Keratinocyte (primary cell): ENCODE data around the gene ATP5MC2. TPM values are rescaled to one million over a fixed set of nuclear protein-coding genes. Genes with fewer than 3 reads are reported as not detected.

Experiments
- DNase-seq: peaks from one replicate; pipeline ENCODE4 v3.0.0-alpha.2; 2011; ENCODE audit warnings: low read depth, missing footprints, low spot score
- FAIRE-seq: peaks from 2 replicates; lab custom pipeline; 2011; peaks lifted over from hg19 to GRCh38; lab: Jason Lieb, UNC
- H2AFZ ChIP-seq: 2 replicates; pipeline ENCODE4 v1.6.0; 2012; ENCODE audit warnings: low read length, control low read depth, inconsistent platforms; ENCODE audit not compliant: control insufficient read depth
- H3K27ac ChIP-seq: 2 replicates; pipeline ENCODE4 v1.5.1; 2011; ENCODE audit warnings: low read length; ENCODE audit not compliant: control insufficient read depth, insufficient read depth
- H3K27me3 ChIP-seq: 3 replicates; pipeline ENCODE4 v1.6.0; 2011; ENCODE audit warnings: low read length; ENCODE audit not compliant: control insufficient read depth, insufficient read depth; ENCODE audit errors: extremely low read depth
- H3K36me3 ChIP-seq, 2 experiments: 2 replicates in 1 of 2; 3 replicates in 1 of 2; pipeline ENCODE4 v1.5.1; 2011; ENCODE audit warnings: low read length in 2 of 2, mild to moderate bottlenecking in 1 of 2; ENCODE audit not compliant: control insufficient read depth in 2 of 2, insufficient read depth in 2 of 2; ENCODE audit errors: extremely low read depth in 1 of 2
- H3K4me1 ChIP-seq: 3 replicates; pipeline ENCODE4 v1.5.1; 2011; ENCODE audit warnings: low read length; ENCODE audit not compliant: control insufficient read depth, insufficient read depth; ENCODE audit errors: extremely low read depth
- H3K4me2 ChIP-seq: 3 replicates; pipeline ENCODE4 v1.6.0; 2011; ENCODE audit warnings: low read depth, low read length; ENCODE audit not compliant: control insufficient read depth, insufficient read depth; ENCODE audit errors: extremely low read depth
- H3K4me3 ChIP-seq, 3 experiments: fragments of 200-600 bp in 1 of 3; sonication (generic) in 1 of 3; 2 replicates in 2 of 3; 3 replicates in 1 of 3; pipeline ENCODE4 v1.5.1; 2011 to 2016; ENCODE audit warnings: low read length in 3 of 3, mild to moderate bottlenecking in 3 of 3, control low read depth in 2 of 3, inconsistent platforms in 1 of 3, low read depth in 1 of 3, mixed read lengths in 1 of 3, mixed run types in 1 of 3, moderate library complexity in 1 of 3; ENCODE audit not compliant: control insufficient read depth in 2 of 3, insufficient read depth in 2 of 3; ENCODE audit errors: extremely low read depth in 1 of 3
- H3K79me2 ChIP-seq: 2 replicates; pipeline ENCODE4 v1.6.0; 2012; ENCODE audit warnings: low read length; ENCODE audit not compliant: control insufficient read depth, insufficient read depth
- H3K9ac ChIP-seq: 3 replicates; pipeline ENCODE4 v1.6.0; 2011; ENCODE audit warnings: low read length; ENCODE audit not compliant: control insufficient read depth, insufficient read depth; ENCODE audit errors: extremely low read depth
- H3K9me1 ChIP-seq: 3 replicates; pipeline ENCODE4 v1.6.0; 2011; ENCODE audit warnings: low read length; ENCODE audit not compliant: control insufficient read depth, insufficient read depth; ENCODE audit errors: extremely low read depth
- H3K9me3 ChIP-seq: 2 replicates; pipeline ENCODE4 v1.5.1; 2012; ENCODE audit warnings: low read depth, low read length; ENCODE audit not compliant: control insufficient read depth
- H4K20me1 ChIP-seq: 3 replicates; pipeline ENCODE4 v1.6.0; 2011; ENCODE audit warnings: low read length; ENCODE audit not compliant: control insufficient read depth, insufficient read depth; ENCODE audit errors: extremely low read depth
- EZH2 ChIP-seq: IDR thresholded peaks from one replicate; pipeline ENCODE4 v1.6.1; 2012; ENCODE audit warnings: inconsistent platforms, mild to moderate bottlenecking, low read length, moderate library complexity
- dilution Hi-C: fragments of 300-500 bp; cut with MboI; formaldehyde crosslinking; loops from one replicate; pipeline ENCODE4 v1.7.0; 2020; ENCODE audit warnings: low sequenced_read_pairs; ENCODE audit not compliant: extremely low pct_ligation_motif_present
- polyA plus RNA-seq, 5 experiments: library from polyadenylated mRNA; depleted of rRNA in 3 of 5; stranded (reverse) in 3 of 5; stranded (forward) in 1 of 5; unstranded in 1 of 5; fragments of >200 nt; gene quantifications; 1 replicate in 1 of 5; 2 replicates in 3 of 5; 3 replicates in 1 of 5; pipeline versions ENCODE4 v1.2.1 to v1.2.3, GENCODE V29; 2011 to 2012; ENCODE audit warnings: missing spikeins in 2 of 5, low read depth in 1 of 5, low replicate concordance in 1 of 5
- TF ChIP-seq, protein P1 (sequence below), 3 experiments: IDR thresholded peaks in 1 of 3; conservative IDR thresholded peaks in 1 of 3; optimal IDR thresholded peaks in 1 of 3; 2 replicates in 2 of 3; 3 replicates in 1 of 3; pipeline versions ENCODE3 to v1.5.1; 2011; ENCODE audit warnings: low read length in 3 of 3, mild to moderate bottlenecking in 3 of 3, moderate library complexity in 2 of 3, control low read depth in 1 of 3, inconsistent platforms in 1 of 3; ENCODE audit not compliant: insufficient read depth in 2 of 3; ENCODE audit errors: extremely low read depth in 1 of 3

Gene ATP5MC2
- polyA plus RNA-seq, 1 donor (not counting 4 experiments of a cell fraction or from before 2014, with no cell fraction given) = 138 TPM

DNA sequence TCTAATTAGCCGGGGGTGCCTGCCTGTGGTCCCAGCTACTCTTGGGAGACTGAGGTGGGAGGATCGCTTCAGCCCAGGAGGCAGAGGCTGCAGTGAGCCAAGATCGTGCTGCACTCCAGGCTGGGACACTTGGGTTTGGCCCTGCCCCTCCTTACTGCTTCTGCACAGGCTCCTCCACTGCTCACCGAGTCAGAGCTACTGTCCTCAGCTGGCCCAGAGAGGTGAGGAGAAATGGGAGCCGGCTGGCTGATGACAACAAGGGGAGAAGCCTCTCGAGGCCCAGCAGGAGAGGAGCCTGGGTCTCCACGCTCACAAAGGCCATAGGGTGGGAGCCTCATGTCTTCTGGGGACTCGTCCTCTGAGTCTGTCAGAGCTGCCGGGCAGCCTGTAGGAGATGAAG lies 37.6 kb upstream of the ATP5MC2 start:
- no peaks in the 10 kb centered on the region for H3K79me2 ChIP-seq
- dilution Hi-C loops = no loop called here
- FAIRE-seq (no peak), DNase-seq (no peak)
- H3K36me3 ChIP-seq = peaks cover 6 to 24% of the 10 kb centered on the region in 2 experiments
- no peak overlapping the region for H3K27ac ChIP-seq
- no peak overlapping the region for H3K4me3 ChIP-seq
- H3K9ac ChIP-seq = no peak overlapping the region
- no peak overlapping the region for H3K4me2 ChIP-seq
- no peaks in the 10 kb centered on the region for H3K9me1 ChIP-seq
- H3K4me1 ChIP-seq = no peaks in the 10 kb centered on the region
- peaks cover 11% of the 10 kb centered on the region for H3K27me3 ChIP-seq
- no peaks in the 10 kb centered on the region for H3K9me3 ChIP-seq
- no peak overlapping the region for H2AFZ ChIP-seq
- TF ChIP-seq, protein P1, sequence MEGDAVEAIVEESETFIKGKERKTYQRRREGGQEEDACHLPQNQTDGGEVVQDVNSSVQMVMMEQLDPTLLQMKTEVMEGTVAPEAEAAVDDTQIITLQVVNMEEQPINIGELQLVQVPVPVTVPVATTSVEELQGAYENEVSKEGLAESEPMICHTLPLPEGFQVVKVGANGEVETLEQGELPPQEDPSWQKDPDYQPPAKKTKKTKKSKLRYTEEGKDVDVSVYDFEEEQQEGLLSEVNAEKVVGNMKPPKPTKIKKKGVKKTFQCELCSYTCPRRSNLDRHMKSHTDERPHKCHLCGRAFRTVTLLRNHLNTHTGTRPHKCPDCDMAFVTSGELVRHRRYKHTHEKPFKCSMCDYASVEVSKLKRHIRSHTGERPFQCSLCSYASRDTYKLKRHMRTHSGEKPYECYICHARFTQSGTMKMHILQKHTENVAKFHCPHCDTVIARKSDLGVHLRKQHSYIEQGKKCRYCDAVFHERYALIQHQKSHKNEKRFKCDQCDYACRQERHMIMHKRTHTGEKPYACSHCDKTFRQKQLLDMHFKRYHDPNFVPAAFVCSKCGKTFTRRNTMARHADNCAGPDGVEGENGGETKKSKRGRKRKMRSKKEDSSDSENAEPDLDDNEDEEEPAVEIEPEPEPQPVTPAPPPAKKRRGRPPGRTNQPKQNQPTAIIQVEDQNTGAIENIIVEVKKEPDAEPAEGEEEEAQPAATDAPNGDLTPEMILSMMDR (optimal IDR thresholded peaks at IDR 0.05 in 1 of 3, IDR thresholded peaks at IDR 0.05 in 1 of 3, conservative IDR thresholded peaks at IDR 0.05 in 1 of 3; ENCODE audit: extremely low read depth in 1 of 3, insufficient read depth in 2 of 3, low read length in 3 of 3) = no peak
- no peak for TF ChIP-seq EZH2
- no peaks in the 10 kb centered on the region for H4K20me1 ChIP-seq

- Histone ChIP-seq H3K36me3 (peaks cover 6 to 24% of the 10 kb centered on the region in 2 experiments), H3K27ac (no peak overlapping the region), H3K9me1 (no peaks in the 10 kb centered on the region), H2AFZ (no peak overlapping the region), H3K79me2 (no peaks in the 10 kb centered on the region), H3K4me2 (no peak overlapping the region), H4K20me1 (no peaks in the 10 kb centered on the region), H3K4me3 (no peak overlapping the region), H3K4me1 (no peaks in the 10 kb centered on the region), H3K9ac (no peak overlapping the region), H3K27me3 (peaks cover 20% of the 10 kb centered on the region), H3K9me3 (no peaks in the 10 kb centered on the region)
- FAIRE-seq (no peak), DNase-seq (no peak)
- dilution Hi-C loops = no loop called here
- TF ChIP-seq, protein P1 (optimal IDR thresholded peaks at IDR 0.05 in 1 of 3, IDR thresholded peaks at IDR 0.05 in 1 of 3, conservative IDR thresholded peaks at IDR 0.05 in 1 of 3; ENCODE audit: extremely low read depth in 1 of 3, insufficient read depth in 2 of 3, low read length in 3 of 3) = no peak
- TF ChIP-seq EZH2 = no peak
These were observed 36.3 kb upstream of the ATP5MC2 start for GRCh38 chr12:53712059-53712643.
